Liver (tissue), 3 donors: Measurements from ENCODE around the gene GPR146.

Source experiments
- GABPA ChIP-seq, 2 donors: IDR thresholded peaks in 1 of 2; conservative IDR thresholded peaks in 1 of 2; 2 replicates each; pipeline ENCODE4 v1.6.1; 2016; ENCODE audit warnings: antibody characterized with exemption in 2 of 2, mild to moderate bottlenecking in 1 of 2, moderate library complexity in 1 of 2
- HNF4G ChIP-seq: IDR thresholded peaks from 2 replicates; pipeline ENCODE4 v1.6.1; 2016; ENCODE audit warnings: antibody characterized with exemption
- JUND ChIP-seq, 2 donors: IDR thresholded peaks; 2 replicates each; pipeline ENCODE4 v1.6.1; 2016; ENCODE audit warnings: antibody characterized with exemption in 2 of 2
- NR2F2 ChIP-seq: IDR thresholded peaks from 2 replicates; pipeline ENCODE4 v1.6.1; 2016; ENCODE audit warnings: antibody characterized with exemption
- RAD21 ChIP-seq, 2 donors: IDR thresholded peaks; 2 replicates each; pipeline ENCODE4 v1.6.1; 2016; ENCODE audit warnings: antibody characterized with exemption in 2 of 2, mild to moderate bottlenecking in 2 of 2
- TAF1 ChIP-seq: conservative IDR thresholded peaks from 2 replicates; pipeline ENCODE4 v1.6.1; 2016; ENCODE audit warnings: antibody characterized with exemption, mild to moderate bottlenecking
- TF ChIP-seq, protein P1 (sequence below): IDR thresholded peaks from 2 replicates; pipeline ENCODE4 v1.6.1; 2016; ENCODE audit warnings: antibody characterized with exemption, mild to moderate bottlenecking
- TF ChIP-seq, protein P2 (sequence below): IDR thresholded peaks from 2 replicates; pipeline ENCODE4 v1.6.1; 2016; ENCODE audit warnings: antibody characterized with exemption
- TF ChIP-seq, protein P3 (sequence below): fragments of 150-350 bp; IDR thresholded peaks from 2 replicates; pipeline ENCODE4 v1.5.1; 2017; ENCODE audit warnings: improper control_type of control experiment, low read depth, low read length; ENCODE audit not compliant: missing input control
- TF ChIP-seq, protein P4 (sequence below): IDR thresholded peaks from 2 replicates; pipeline ENCODE4 v1.6.1; 2016; ENCODE audit warnings: antibody characterized with exemption
- donor health status: healthy.
- donor health status: healthy.

DNA sequence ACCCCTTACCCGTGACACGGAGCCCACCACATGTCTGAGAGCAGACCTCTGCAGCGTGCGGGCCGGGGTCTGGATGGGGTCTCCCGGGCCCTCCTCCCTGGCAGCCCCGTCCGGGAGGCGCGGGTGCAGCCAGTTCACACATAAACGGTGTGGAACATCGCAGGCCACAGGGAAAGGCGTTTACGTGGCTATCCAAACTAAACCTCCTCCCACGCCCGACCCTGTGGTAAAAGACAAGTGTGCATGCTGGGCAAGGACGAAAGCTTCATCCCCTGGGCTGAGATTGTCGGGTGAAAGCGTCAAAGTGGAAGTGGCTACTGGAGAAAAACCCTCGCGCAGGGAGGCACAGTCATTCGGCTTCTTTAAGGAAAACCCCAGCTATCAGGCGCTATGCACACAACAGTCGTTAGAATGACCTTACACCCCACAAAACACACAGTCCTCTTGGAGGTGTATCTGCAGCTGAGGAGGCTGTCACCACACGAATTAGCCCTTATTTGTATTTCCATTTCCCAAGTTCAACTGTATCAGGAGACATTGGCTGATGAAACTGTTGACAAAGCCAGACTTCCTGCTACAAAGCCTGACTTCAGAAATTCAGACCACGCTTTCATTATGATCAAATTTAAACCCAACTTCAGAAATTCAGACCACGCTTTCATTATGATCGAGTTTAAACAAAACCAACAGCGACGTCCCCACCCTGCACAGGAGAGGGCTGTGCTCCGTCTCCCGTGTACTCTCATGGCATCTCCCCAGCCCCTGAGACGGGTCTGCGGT, 58.9 kb downstream of the GPR146 start:
- TF ChIP-seq, protein P1, sequence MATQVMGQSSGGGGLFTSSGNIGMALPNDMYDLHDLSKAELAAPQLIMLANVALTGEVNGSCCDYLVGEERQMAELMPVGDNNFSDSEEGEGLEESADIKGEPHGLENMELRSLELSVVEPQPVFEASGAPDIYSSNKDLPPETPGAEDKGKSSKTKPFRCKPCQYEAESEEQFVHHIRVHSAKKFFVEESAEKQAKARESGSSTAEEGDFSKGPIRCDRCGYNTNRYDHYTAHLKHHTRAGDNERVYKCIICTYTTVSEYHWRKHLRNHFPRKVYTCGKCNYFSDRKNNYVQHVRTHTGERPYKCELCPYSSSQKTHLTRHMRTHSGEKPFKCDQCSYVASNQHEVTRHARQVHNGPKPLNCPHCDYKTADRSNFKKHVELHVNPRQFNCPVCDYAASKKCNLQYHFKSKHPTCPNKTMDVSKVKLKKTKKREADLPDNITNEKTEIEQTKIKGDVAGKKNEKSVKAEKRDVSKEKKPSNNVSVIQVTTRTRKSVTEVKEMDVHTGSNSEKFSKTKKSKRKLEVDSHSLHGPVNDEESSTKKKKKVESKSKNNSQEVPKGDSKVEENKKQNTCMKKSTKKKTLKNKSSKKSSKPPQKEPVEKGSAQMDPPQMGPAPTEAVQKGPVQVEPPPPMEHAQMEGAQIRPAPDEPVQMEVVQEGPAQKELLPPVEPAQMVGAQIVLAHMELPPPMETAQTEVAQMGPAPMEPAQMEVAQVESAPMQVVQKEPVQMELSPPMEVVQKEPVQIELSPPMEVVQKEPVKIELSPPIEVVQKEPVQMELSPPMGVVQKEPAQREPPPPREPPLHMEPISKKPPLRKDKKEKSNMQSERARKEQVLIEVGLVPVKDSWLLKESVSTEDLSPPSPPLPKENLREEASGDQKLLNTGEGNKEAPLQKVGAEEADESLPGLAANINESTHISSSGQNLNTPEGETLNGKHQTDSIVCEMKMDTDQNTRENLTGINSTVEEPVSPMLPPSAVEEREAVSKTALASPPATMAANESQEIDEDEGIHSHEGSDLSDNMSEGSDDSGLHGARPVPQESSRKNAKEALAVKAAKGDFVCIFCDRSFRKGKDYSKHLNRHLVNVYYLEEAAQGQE: no peak
- TF ChIP-seq, protein P2, sequence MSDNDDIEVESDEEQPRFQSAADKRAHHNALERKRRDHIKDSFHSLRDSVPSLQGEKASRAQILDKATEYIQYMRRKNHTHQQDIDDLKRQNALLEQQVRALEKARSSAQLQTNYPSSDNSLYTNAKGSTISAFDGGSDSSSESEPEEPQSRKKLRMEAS: no peak
- TF ChIP-seq, protein P3, sequence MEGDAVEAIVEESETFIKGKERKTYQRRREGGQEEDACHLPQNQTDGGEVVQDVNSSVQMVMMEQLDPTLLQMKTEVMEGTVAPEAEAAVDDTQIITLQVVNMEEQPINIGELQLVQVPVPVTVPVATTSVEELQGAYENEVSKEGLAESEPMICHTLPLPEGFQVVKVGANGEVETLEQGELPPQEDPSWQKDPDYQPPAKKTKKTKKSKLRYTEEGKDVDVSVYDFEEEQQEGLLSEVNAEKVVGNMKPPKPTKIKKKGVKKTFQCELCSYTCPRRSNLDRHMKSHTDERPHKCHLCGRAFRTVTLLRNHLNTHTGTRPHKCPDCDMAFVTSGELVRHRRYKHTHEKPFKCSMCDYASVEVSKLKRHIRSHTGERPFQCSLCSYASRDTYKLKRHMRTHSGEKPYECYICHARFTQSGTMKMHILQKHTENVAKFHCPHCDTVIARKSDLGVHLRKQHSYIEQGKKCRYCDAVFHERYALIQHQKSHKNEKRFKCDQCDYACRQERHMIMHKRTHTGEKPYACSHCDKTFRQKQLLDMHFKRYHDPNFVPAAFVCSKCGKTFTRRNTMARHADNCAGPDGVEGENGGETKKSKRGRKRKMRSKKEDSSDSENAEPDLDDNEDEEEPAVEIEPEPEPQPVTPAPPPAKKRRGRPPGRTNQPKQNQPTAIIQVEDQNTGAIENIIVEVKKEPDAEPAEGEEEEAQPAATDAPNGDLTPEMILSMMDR: no peak
- TF ChIP-seq TAF1: no peak
- TF ChIP-seq, protein P4, sequence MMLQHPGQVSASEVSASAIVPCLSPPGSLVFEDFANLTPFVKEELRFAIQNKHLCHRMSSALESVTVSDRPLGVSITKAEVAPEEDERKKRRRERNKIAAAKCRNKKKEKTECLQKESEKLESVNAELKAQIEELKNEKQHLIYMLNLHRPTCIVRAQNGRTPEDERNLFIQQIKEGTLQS: peak; percentile 34
- TF ChIP-seq HNF4G: peak; percentile 27
- TF ChIP-seq JUND (IDR thresholded peaks at IDR 0.05): peak; percentile 24 to 66
- TF ChIP-seq GABPA (IDR thresholded peaks at IDR 0.05 in 1 of 2, conservative IDR thresholded peaks at IDR 0.05 in 1 of 2): peak in 1 of 2 donors; percentile 55
- TF ChIP-seq RAD21 (IDR thresholded peaks at IDR 0.05): peak in 1 of 2 donors; percentile 39
- TF ChIP-seq NR2F2: no peak
